Body of pancreas (tissue), 4 donors: Measurements from ENCODE around the gene SLC25A21.

Experiments
- CTCF ChIP-seq, 7 experiments: fragments of 450-650 bp in 4 of 7; fragments of 200-600 bp in 3 of 7; sonication (generic) in 3 of 7; IDR thresholded peaks; one replicate each; pipeline ENCODE4 v1.5.1; 2016 to 2019; ENCODE audit warnings: antibody characterized with exemption in 7 of 7
- POLR2A ChIP-seq, 3 donors: fragments of 450-650 bp; IDR thresholded peaks; one replicate each; pipeline ENCODE4 v1.6.1; 2016; ENCODE audit warnings: antibody characterized with exemption in 3 of 3, mild to moderate bottlenecking in 2 of 3

- no peak for TF ChIP-seq CTCF (IDR thresholded peaks at IDR 0.05)
- TF ChIP-seq POLR2A (IDR thresholded peaks at IDR 0.05) = no peak
These were observed 49.3 kb downstream of the SLC25A21 start for GRCh38 chr14:37122919-37123639.
